Effector CD4-positive, alpha-beta T cell (primary cell): Measurements from ENCODE around the gene OBP2B.

ENCODE experiments used
- DNase-seq: peaks from one replicate; pipeline ENCODE4 v3.0.0-alpha.2; 2020

OBP2B gene

DNA sequence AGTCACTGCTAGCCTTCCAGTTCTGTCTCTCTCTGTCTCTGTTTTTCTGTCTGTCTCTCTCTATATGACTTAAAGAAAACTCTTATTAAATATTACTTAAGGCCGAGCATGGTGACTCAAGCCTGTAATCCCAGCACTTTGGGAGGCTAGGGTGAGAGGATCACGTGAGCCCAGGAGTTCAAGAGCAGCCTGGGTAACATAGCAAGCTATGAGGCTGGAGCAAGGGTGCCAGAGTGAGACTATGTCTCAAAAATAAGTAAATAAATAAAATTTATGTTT is 43.7 kb downstream of the OBP2B start:
- no peak for DNase-seq

DNA sequence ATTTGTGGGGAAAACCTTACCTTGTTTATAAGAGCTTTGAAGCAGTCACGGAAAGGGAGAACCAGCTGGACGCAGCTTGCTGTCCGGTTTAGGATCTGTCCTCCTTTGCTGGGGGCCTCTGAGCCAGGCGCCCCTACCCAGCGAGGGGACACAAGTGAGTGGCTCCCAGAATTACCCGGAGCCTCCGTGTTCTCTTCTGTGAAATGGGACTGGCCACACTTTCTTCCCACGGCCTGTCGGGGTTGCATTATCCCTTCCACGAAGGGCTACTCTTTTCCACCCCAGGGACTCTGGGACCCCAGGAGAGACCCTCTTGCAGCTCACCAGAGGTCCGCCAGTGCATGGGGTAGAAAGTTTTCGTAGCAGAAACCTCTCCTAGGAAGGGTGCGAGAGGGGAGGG is 44.9 kb downstream of the OBP2B start:
- DNase-seq: no peak

DNA sequence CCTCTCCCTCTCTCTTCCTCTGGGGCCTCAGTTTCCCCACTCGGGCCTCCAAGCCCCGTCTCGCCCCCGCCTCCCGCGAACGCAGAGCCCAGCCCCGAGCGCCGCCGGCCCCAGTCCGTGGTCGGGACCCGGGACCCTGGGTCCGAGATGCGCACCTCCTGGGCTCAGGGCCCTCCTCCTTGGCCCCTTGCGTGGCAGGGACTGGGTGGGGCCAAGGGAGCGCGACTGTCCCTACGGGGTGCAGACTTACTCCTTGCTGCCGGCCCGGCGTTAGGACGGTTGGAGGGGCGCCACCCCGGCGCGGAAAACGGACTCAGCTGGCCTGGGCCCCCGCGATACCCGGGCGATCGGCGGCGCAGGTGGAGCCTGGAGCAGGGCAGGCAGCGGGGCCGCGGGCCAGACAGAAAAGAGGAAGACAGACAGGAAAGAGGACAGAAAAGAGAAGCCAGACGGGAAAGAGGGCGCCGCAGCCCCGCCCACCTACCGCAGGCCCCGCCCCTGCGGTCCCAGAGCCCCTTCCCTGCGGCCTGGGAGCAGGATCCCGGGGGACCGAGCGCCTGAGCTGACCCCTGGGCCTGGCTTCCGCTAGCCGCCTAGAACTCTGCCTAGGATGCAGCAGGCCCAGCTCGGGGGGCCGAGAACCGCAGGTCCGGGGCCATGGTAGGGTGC is 45.4 kb downstream of the OBP2B start, which contains the start of gene GBGT1:
Gene GBGT1, minus strand, starts transcription at position 411 of the 669 bp plus-strand sequence. CDS start 1,502 bp downstream, outside the sequence.
- no peak for DNase-seq

DNA sequence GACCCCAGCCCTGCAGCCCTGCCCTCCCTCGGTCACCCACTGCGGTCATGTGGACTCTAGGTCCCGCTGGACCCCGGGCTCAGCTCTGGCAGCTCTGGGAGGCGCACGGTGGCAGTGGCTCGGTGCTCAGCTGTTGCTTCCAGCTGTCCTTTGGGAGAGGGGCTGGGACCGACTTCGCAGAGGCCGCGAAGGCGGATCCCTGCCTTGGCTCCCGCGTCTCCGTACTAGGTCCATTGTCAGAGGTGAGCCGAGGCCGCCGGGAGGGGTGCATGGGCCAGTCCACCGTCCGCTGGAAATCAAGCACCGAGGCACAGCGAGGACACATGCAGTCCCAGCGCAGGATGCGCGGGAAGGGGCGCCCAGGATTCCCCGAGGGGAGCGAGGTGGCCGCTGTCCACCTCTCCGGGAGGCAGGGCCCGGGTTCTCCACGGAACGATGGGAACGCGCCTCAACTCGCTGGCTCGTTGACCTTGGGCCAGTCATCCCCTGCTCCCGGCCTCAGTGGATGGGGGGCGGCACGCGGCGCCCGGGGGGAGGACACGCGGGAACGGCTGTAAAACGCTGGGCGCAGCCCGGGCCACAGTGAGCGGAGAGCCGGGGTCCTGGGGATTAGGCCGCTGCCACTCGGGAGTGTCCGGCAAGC is 46.1 kb downstream of the OBP2B start:
- DNase-seq: no peak

DNA sequence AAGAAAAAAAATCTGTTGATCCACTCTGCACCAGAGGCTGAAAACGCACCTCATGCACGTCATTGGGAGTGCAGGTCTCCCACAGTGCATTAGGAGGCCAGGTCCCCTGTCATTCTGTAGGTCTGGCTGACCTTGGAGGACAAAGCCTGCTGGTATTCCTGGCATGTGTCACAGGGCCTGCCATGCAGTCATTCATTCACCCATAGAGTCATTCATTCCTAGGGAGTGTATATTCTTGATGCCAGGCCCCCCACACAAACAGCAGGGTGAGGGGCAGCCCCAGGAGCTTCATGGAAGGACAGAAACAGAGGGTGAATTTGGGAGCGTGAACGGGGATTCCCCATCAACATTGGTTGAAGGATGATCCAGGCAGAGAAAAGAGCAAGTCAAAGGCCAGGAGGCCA is 47.5 kb downstream of the OBP2B start:
- no peak for DNase-seq

DNA sequence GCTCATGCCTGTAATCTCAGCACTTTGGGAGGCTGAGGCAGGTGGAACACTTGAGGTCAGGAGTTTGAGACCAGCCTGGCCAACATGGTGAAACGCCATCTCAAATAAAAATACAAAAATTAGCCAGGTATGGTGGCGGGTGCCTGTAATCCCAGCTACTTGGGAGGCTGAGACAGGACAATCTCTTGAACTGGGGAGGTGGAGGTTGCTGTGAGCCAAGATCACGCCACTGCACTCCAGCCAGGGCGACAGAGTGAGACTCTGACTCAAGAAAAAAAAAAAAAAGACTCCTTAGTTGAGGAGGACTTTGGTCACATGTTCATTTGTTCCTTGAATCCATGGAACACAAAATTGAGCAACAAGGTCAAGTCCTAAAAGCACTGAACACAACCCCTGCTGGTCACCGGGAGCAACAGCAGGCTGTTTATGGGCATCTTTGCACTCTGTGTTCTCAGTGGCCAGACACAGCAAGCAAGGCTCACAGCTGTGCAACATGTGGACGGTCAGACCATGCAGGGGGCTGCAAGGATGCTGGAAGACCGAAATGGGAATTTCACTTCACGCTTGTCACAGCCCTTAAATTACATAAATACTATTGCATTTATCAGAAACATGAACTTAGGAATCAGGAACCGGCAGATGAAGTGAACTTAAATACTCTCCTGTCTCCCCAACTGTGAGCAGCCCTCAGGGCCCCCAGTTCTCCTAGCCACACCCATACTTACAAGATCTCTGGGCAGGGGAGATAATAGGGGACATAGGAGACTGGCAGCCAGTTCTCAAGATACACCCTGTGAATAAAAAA is 48.1 kb downstream of the OBP2B start:
- peak; percentile 41 for DNase-seq

DNA sequence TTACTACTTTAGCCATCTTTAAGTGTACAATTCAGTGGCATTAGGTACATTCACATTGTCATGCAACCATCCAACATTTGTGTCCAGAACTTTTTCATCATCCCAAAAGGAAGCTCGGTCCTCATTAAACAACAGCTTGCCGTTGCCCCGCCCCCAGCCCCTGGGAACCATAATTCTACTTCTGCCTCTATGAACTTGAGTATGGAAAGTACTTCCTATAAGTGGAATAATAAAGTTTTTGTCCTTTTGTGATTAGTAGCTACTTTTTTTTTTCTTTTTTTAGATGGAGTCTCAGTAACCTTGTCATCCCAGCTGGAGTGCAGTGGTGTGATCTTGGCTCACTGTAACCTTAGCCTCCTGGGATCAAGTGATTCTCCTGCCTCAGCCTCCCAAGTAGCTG is 50.4 kb downstream of the OBP2B start:
- no peak for DNase-seq
